HG03095 (cell line): ENCODE measurements around the gene FAM234A.

Experiments
- ATAC-seq: cut with Tn5 transposase; IDR thresholded peaks from one replicate; pipeline ENCODE4 v1.9.1; 2021; ENCODE audit warnings: moderate library complexity; ENCODE audit not compliant: unreplicated experiment

Gene FAM234A

GRCh38 chr16:293043-293775, 58.6 kb downstream of the FAM234A start:
- ATAC-seq = no peak

- ATAC-seq = no peak
These were observed 61.7 kb downstream of the FAM234A start for GRCh38 chr16:296276-296675.

- no peak for ATAC-seq
These were observed 62.3 kb downstream of the FAM234A start for GRCh38 chr16:296806-297510.

- ATAC-seq = no peak
These were observed 63.2 kb downstream of the FAM234A start for GRCh38 chr16:297832-298231.

GRCh38 chr16:301235-301634, 66.6 kb downstream of the FAM234A start:
- ATAC-seq = no peak

GRCh38 chr16:301950-302349, 67.3 kb downstream of the FAM234A start:
- no peak for ATAC-seq

GRCh38 chr16:303760-304505, 69.3 kb downstream of the FAM234A start:
- ATAC-seq = no peak

GRCh38 chr16:305916-306626, 71.5 kb downstream of the FAM234A start:
- no peak for ATAC-seq

- no peak for ATAC-seq
These were observed 72.3 kb downstream of the FAM234A start for GRCh38 chr16:306911-307370.

- no peak for ATAC-seq
These were observed 73.2 kb downstream of the FAM234A start for GRCh38 chr16:307691-308312.

- ATAC-seq = no peak
These were observed 74.9 kb downstream of the FAM234A start for GRCh38 chr16:309476-309875.

GRCh38 chr16:311725-312124, 77.1 kb downstream of the FAM234A start:
- no peak for ATAC-seq

GRCh38 chr16:314351-314750, 79.7 kb downstream of the FAM234A start:
- ATAC-seq = no peak

GRCh38 chr16:314795-315299, 80.2 kb downstream of the FAM234A start:
- no peak for ATAC-seq
